ENCODE data around the gene MAP7.
"Not testable (repeated sequence)": the region's sequence is repeated elsewhere in the genome, so short reads cannot be mapped to it uniquely, and the experiment has no call there.

MAP7 gene

GRCh38 chr6:136501096-136501495 is 49.1 kb downstream of the MAP7 start:
- no peak for DNase-seq

- DNase-seq = no peak
Observed at GRCh38 chr6:136500414-136500813, 49.8 kb downstream of the MAP7 start.

- no peak for DNase-seq
Observed at GRCh38 chr6:136499370-136499769, 50.9 kb downstream of the MAP7 start.

- not testable (repeated sequence) for DNase-seq
Observed at GRCh38 chr6:136496449-136496848, 53.8 kb downstream of the MAP7 start.

- no peak for DNase-seq
Observed at GRCh38 chr6:136494710-136495109, 55.5 kb downstream of the MAP7 start.

GRCh38 chr6:136494059-136494458 is 56.2 kb downstream of the MAP7 start:
- no peak for DNase-seq

GRCh38 chr6:136492409-136492808 is 57.8 kb downstream of the MAP7 start:
- DNase-seq = no peak

- no peak for DNase-seq
Observed at GRCh38 chr6:136491754-136492153, 58.5 kb downstream of the MAP7 start.

GRCh38 chr6:136491251-136491650 is 59.0 kb downstream of the MAP7 start:
- no peak for DNase-seq

GRCh38 chr6:136489689-136490033 is 60.6 kb downstream of the MAP7 start:
- not testable (repeated sequence) for DNase-seq

GRCh38 chr6:136487759-136488425 is 62.3 kb downstream of the MAP7 start:
- DNase-seq = no peak

- DNase-seq = no peak
Observed at GRCh38 chr6:136486357-136486756, 63.9 kb downstream of the MAP7 start.

- DNase-seq = no peak
Observed at GRCh38 chr6:136483906-136484305, 66.3 kb downstream of the MAP7 start.

GRCh38 chr6:136483005-136483404 is 67.2 kb downstream of the MAP7 start:
- DNase-seq = not testable (repeated sequence)

GRCh38 chr6:136477548-136477947 is 72.7 kb downstream of the MAP7 start:
- DNase-seq = no peak

- DNase-seq = no peak
Observed at GRCh38 chr6:136475686-136476085, 74.5 kb downstream of the MAP7 start.

- DNase-seq = no peak
Observed at GRCh38 chr6:136474241-136474640, 76.0 kb downstream of the MAP7 start.

- no peak for DNase-seq
Observed at GRCh38 chr6:136471922-136472321, 78.3 kb downstream of the MAP7 start.

GRCh38 chr6:136471372-136471771 is 78.8 kb downstream of the MAP7 start:
- DNase-seq = no peak

- DNase-seq = no peak
Observed at GRCh38 chr6:136470044-136470443, 80.2 kb downstream of the MAP7 start.

- DNase-seq = no peak
Observed at GRCh38 chr6:136469154-136469553, 81.1 kb downstream of the MAP7 start.

GRCh38 chr6:136468711-136469110 is 81.5 kb downstream of the MAP7 start:
- DNase-seq = no peak

- DNase-seq = no peak
Observed at GRCh38 chr6:136467186-136467585, 83.0 kb downstream of the MAP7 start.

GRCh38 chr6:136466777-136467176 is 83.4 kb downstream of the MAP7 start:
- no peak for DNase-seq

- no peak for DNase-seq
Observed at GRCh38 chr6:136465766-136466303, 84.4 kb downstream of the MAP7 start.

Measured in activated CD4-positive, alpha-beta T cell treated with anti-CD3 and anti-CD28 coated beads, Interleukin-2, amount 50 U/mL, for 16 hours (primary cell).